Activated CD4-positive, alpha-beta T cell treated with anti-CD3 and anti-CD28 coated beads, Interleukin-2, amount 50 U/mL, for 24 hours (primary cell): ENCODE data around the gene HBA1.
"Not testable (repeated sequence)": the region's sequence is repeated elsewhere in the genome, so short reads cannot be mapped to it uniquely, and the experiment has no call there.

Experiments used
- DNase-seq, 2 donors: peaks; one replicate each; pipeline ENCODE4 v3.0.0-alpha.2; 2020; ENCODE audit warnings: low read depth in 1 of 2, low spot score in 1 of 2

The HBA1 gene

DNA sequence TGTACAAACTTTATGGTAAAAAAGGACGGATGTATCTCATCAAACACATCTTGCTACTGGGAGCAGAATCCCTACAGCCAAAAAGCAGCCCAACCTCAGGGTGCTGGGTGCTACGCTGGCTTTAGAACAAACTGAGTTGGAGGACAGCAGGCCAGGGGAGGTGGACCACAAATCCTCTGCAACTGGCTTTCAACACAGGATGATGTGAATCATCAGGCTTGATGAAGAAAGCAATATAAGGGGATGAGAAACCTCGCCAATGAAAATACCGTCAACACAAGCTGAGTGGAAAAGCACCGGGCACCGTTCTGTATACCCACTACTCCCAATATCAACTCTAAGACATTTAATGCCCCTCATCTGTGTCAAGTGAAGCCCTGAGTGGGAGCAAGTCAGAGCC, 18.0 kb downstream of the HBA1 start:
- DNase-seq = no peak

DNA sequence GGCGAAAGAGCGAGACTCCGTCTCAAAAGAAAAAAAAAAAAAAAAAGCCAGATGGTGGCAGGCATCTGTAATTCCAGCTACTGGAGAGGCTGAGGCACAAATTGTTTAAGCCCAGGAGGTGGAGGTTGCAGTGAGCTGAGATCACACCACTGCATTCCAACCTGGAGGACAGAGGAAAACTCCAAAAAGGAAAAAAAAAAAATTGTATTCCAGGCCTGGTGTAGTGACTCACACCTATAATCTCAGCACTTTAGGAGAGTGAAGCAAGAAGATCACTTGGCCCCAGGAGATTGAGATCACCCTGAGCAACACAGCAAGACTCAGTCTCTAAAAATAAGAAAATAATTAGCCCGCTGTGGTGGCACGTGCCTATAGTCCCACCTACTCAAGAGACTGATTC, 23.9 kb downstream of the HBA1 start:
- no peak for DNase-seq

DNA sequence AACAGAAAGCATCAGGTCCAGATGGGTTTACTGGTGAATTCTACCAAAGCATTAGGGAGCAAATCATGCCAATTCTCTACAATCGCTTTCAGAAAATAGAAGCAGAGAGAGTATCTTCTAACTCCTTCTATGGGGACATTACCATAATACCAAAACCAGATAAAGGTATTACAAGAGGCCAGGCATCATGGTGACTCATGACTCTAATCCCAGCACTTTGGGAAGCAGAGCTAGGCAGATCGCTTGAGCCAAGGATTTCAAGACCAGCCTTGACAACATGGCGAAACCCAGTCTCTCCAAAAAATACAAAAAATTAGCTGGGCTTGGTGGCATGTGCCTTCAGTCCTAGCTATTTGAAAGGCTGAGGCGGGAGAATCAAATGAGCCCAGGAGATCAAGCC, 26.8 kb downstream of the HBA1 start:
- no peak for DNase-seq

DNA sequence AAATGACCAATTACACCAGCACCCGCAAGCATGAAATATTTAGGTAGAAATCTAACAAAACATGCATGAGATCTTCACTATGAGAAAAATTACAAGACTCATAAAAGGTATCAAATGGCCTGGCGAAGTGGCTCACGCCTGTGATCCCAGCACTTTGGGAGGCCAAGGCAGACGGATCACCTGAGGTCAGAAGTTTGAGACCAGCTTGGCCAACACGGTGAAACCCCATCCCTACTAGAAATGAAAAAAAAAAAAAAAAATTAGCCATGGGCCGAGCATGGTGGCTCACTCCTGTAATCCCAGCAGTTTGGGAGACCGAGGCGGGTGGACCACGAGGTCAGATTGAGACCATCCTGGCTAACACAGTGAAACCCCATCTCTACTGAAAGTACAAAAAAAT, 27.6 kb downstream of the HBA1 start:
- not testable (repeated sequence) for DNase-seq

DNA sequence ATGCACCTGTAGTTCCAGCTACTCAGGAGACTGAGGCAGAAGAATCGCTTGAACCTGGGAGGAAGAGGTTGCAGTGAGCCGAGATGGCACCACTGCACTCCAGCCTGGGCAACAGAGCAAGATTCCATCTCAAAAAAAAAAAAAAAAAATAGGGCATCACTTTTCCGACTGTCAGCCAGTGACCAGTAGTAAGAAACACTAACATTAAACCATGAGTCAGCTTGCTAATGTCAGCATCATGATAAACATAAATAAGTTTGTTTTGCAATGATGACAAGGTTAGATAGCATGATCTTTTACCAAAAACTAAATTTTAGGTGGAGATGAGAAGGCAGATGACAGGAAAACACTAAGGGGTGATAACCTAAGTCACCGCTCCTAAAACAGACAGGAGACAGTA, 32.9 kb downstream of the HBA1 start:
- not testable (repeated sequence) for DNase-seq

DNA sequence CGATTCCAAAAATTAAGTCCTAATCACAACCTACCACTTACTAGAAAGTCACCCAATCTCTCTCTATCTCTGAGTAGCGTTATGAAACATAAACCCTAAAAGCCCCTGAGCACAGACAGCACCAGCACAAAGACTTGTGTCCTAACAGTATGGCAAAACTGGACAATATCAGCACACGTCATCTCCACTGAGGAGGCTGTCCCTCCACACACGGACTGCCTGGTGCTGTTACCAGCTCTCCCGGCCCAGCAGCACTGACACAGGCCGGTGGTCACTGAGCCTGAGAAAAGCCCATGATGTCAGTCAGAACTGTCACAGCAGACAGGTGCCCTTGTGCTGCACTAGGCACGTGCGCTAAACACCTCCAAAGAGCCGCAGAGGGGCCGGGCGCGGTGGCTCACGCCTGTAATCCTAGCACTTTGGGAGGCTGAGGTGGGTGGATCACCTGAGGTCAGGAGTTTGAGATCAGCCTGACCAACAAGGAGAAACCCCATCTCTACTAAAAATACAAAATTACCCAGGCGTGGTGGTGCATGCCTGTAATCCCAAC, 35.2 kb downstream of the HBA1 start:
- DNase-seq = not testable (repeated sequence)

DNA sequence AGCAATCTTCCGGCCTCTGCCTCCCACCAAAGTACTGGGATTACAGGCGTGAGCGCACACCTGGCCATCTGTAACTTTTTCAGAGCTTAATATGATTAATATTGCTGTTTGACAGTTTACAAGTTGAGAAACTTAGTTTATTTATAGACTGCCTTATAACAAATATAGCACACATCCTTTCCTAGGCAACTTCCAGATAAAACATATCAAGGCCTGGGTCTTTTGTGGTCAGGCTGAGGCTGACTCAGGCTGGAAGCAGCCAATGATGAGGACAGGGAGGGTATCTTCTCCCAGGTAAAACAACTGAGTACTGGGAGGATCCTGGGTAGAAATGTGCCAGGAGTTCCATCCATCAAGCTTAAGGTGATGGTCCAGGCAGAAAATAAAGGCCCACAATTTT, 36.5 kb downstream of the HBA1 start:
- no peak for DNase-seq

DNA sequence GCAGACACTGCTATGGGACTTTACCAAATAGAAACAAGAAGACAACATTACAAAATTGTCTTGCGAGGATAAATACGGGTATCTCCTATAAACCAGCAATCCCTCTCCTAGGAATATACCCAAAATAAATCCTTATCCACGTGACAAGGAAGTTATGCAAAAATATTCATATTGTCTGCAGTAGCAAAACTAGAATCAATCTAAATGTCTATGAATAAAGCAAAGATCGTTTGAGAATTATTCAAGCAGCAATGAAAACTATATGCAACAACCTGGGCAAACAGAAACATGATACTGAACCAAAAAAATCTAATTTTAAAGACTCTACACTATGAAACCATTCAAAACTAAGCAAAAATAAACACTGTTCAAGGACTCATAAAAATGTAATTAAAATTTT, 43.5 kb downstream of the HBA1 start:
- no peak for DNase-seq
